GM21423 (cell line): ENCODE results near the gene ANKRD50.

ENCODE experiments used
- ATAC-seq: cut with Tn5 transposase; IDR thresholded peaks from one replicate; pipeline ENCODE4 v1.9.1; 2021; ENCODE audit warnings: mild to moderate bottlenecking, moderate library complexity; ENCODE audit not compliant: unreplicated experiment

Gene ANKRD50

GRCh38 chr4:124710015-124710741 is 2.4 kb downstream of the ANKRD50 start:
- no peak for ATAC-seq

GRCh38 chr4:124708517-124709300 is 3.8 kb downstream of the ANKRD50 start:
- ATAC-seq = no peak

GRCh38 chr4:124705393-124705792 is 7.1 kb downstream of the ANKRD50 start:
- ATAC-seq = no peak

- ATAC-seq = no peak
Measured at GRCh38 chr4:124703154-124703553, 9.4 kb downstream of the ANKRD50 start.

- no peak for ATAC-seq
Measured at GRCh38 chr4:124697441-124697840, 15.1 kb downstream of the ANKRD50 start.

GRCh38 chr4:124696182-124696581 is 16.4 kb downstream of the ANKRD50 start:
- ATAC-seq = no peak

- ATAC-seq = no peak
Measured at GRCh38 chr4:124694946-124695598, 17.5 kb downstream of the ANKRD50 start.

- no peak for ATAC-seq
Measured at GRCh38 chr4:124694306-124694705, 18.2 kb downstream of the ANKRD50 start.

- ATAC-seq = no peak
Measured at GRCh38 chr4:124691801-124692200, 20.7 kb downstream of the ANKRD50 start.

- no peak for ATAC-seq
Measured at GRCh38 chr4:124686279-124686678, 26.3 kb downstream of the ANKRD50 start.

GRCh38 chr4:124685851-124686250 is 26.7 kb downstream of the ANKRD50 start:
- ATAC-seq = no peak

GRCh38 chr4:124684301-124684700 is 28.2 kb downstream of the ANKRD50 start:
- ATAC-seq = no peak

GRCh38 chr4:124682384-124682783 is 30.1 kb downstream of the ANKRD50 start:
- no peak for ATAC-seq

- no peak for ATAC-seq
Measured at GRCh38 chr4:124666496-124666895, 46.0 kb downstream of the ANKRD50 start.

GRCh38 chr4:124658795-124659194 is 53.7 kb downstream of the ANKRD50 start:
- ATAC-seq = no peak

GRCh38 chr4:124650614-124651013 is 61.9 kb downstream of the ANKRD50 start:
- no peak for ATAC-seq

GRCh38 chr4:124647599-124647998 is 64.9 kb downstream of the ANKRD50 start:
- ATAC-seq = no peak

- no peak for ATAC-seq
Measured at GRCh38 chr4:124644621-124645020, 67.9 kb downstream of the ANKRD50 start.

- ATAC-seq = no peak
Measured at GRCh38 chr4:124642846-124643245, 69.7 kb downstream of the ANKRD50 start.

- ATAC-seq = peak; percentile 79
Measured at GRCh38 chr4:124641715-124642381, 70.7 kb downstream of the ANKRD50 start.

- ATAC-seq = no peak
Measured at GRCh38 chr4:124640022-124640730, 72.4 kb downstream of the ANKRD50 start.
